Upper lobe of right lung (tissue), 1 donor: ENCODE results near the gene OCSTAMP. TPM values are rescaled to one million over a fixed set of nuclear protein-coding genes. Genes with fewer than 3 reads are reported as not detected.

ENCODE experiments used
- ATAC-seq: fragments of 200-7000 bp; cut with Tn5 transposase; one replicate; pipeline ENCODE4 v1.9.1; 2020; ENCODE audit warnings: mild to moderate bottlenecking, moderate library complexity
- DNase-seq: peaks from one replicate; pipeline ENCODE4 v3.0.0-alpha.2; 2020
- H3K27ac ChIP-seq: fragments of 200-600 bp; one replicate; pipeline ENCODE4 v1.8.0; 2022
- H3K27me3 ChIP-seq: fragments of 200-600 bp; one replicate; pipeline ENCODE4 v1.8.0; 2022; ENCODE audit warnings: mild to moderate bottlenecking
- H3K36me3 ChIP-seq: fragments of 200-600 bp; one replicate; pipeline ENCODE4 v1.8.0; 2022
- H3K4me1 ChIP-seq: fragments of 200-600 bp; one replicate; pipeline ENCODE4 v1.8.0; 2022
- H3K4me3 ChIP-seq: fragments of 200-600 bp; one replicate; pipeline ENCODE4 v1.8.0; 2022; ENCODE audit warnings: mild to moderate bottlenecking
- H3K9me3 ChIP-seq: fragments of 200-600 bp; one replicate; pipeline ENCODE4 v1.8.0; 2022
- intact Hi-C: fragments of 100-400 bp; cut with DNase I; formaldehyde crosslinking; loops from one replicate; pipeline ENCODE4 v1.11.0; 2022
- total RNA-seq: library from RNA; stranded (reverse); fragmentation: NEBNext Ultra II Directional; extraction: Animal tissue kit (Norgen Biotek cat#: 25700); gene quantifications from one replicate; pipeline ENCODE4 v1.2.1, GENCODE V29; 2021
- TF ChIP-seq, protein P1 (sequence below): fragments of 200-600 bp; IDR thresholded peaks from one replicate; pipeline ENCODE4 v1.8.0; 2022; ENCODE audit warnings: antibody characterized with exemption
- donor health status: DM: no; HTN: yes; CAD: no; lungs with severe emphysema.

Gene OCSTAMP
- total RNA-seq, 1 donor from 2014 or later: 0.43 TPM

DNA sequence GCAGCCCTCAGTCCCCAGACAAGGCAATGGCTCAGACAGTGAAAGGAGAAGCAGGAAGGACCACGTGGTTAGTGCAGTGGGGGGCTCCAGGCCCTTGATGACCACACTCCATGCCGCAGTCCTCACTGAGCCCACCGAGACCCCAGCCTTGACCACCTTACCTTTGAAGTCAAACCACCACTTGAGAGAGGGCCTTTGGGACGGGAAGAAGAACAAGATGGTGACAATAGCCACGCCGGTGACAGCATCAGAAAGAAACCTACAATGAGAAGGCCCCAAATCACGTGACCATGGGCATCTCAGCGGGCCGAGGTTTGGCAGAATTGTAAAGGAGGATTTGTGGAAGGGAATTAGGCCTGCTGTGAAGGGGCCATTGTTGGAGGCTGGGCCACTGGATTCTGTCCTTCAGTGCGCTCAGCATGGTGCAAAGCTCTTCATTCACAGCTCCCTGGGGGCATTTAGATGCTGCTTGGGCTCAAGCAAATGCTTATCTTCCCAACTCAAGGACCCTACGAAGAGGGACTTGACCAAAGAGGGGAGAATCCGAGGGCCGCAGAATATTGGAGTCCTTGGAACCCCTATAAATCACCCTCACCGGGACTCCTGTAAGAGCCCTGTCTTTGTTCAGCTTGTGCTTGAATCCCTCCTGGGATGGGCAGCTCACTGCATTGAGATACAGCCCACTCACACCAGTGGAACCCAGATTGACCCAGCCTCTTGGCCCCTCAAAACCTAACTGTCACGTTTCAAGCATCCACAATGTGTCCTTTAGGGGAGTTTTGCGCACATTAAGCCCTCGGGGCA lies 33.2 kb upstream of the OCSTAMP start:
- H3K36me3 ChIP-seq: no peaks in the 10 kb centered on the region
- DNase-seq: no peak
- ATAC-seq: no peak
- no peaks in the 10 kb centered on the region for H3K27me3 ChIP-seq
- H3K9me3 ChIP-seq: no peaks in the 10 kb centered on the region
- no peaks in the 10 kb centered on the region for H3K4me1 ChIP-seq
- intact Hi-C loops: no loop called here
- TF ChIP-seq, protein P1, sequence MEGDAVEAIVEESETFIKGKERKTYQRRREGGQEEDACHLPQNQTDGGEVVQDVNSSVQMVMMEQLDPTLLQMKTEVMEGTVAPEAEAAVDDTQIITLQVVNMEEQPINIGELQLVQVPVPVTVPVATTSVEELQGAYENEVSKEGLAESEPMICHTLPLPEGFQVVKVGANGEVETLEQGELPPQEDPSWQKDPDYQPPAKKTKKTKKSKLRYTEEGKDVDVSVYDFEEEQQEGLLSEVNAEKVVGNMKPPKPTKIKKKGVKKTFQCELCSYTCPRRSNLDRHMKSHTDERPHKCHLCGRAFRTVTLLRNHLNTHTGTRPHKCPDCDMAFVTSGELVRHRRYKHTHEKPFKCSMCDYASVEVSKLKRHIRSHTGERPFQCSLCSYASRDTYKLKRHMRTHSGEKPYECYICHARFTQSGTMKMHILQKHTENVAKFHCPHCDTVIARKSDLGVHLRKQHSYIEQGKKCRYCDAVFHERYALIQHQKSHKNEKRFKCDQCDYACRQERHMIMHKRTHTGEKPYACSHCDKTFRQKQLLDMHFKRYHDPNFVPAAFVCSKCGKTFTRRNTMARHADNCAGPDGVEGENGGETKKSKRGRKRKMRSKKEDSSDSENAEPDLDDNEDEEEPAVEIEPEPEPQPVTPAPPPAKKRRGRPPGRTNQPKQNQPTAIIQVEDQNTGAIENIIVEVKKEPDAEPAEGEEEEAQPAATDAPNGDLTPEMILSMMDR: no peak
- no peak overlapping the region for H3K4me3 ChIP-seq
- no peak overlapping the region for H3K27ac ChIP-seq

DNA sequence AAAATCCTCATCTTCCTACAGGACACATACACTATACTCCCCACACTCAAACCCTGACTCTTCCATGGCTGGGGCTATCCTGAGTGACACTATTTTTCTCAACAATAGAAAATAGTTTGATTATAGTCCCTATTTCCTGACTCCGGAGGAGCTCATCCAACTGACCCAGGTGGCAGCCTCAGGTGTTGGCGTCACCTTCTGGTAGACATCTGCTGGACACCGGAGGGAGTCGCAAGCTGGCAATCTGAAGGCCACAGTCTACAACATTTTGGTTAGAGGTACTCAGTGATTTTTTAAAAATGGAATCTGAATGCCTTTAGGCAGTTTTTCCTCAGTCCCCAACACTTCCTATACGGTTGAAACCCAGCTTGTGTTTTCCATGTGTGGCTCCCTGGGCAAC lies 32.2 kb upstream of the OCSTAMP start:
- DNase-seq: no peak
- Histone ChIP-seq H3K4me3 (no peak overlapping the region), H3K9me3 (no peaks in the 10 kb centered on the region), H3K4me1 (no peaks in the 10 kb centered on the region), H3K36me3 (no peaks in the 10 kb centered on the region), H3K27ac (no peak overlapping the region), H3K27me3 (no peaks in the 10 kb centered on the region)
- intact Hi-C loops: no loop called here
- TF ChIP-seq, protein P1: no peak
- ATAC-seq: no peak

DNA sequence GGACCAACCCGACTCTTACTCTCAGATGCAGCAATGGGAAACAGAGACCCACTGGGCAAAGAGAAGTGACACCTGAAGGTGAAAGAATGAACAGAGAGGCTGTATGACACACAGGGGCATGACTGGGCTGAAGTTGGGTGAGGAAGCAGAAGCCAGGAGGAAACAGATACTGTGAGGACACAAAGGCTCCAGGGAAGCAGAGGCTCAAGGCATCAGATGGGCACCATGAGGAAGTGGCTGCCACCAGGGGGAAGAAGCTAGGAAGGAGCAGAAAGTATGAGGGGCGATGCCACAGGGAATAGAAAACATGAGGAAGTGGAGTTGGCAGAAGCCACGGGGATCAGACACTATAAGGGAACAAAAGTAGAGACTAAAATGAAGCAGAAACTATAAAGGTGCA lies 30.9 kb upstream of the OCSTAMP start:
- ATAC-seq: no peak
- no peak for DNase-seq
- intact Hi-C loops: no loop called here
- Histone ChIP-seq H3K36me3 (no peaks in the 10 kb centered on the region), H3K4me1 (no peaks in the 10 kb centered on the region), H3K9me3 (no peaks in the 10 kb centered on the region), H3K27me3 (no peaks in the 10 kb centered on the region), H3K4me3 (no peak overlapping the region), H3K27ac (no peak overlapping the region)
- TF ChIP-seq, protein P1: no peak

DNA sequence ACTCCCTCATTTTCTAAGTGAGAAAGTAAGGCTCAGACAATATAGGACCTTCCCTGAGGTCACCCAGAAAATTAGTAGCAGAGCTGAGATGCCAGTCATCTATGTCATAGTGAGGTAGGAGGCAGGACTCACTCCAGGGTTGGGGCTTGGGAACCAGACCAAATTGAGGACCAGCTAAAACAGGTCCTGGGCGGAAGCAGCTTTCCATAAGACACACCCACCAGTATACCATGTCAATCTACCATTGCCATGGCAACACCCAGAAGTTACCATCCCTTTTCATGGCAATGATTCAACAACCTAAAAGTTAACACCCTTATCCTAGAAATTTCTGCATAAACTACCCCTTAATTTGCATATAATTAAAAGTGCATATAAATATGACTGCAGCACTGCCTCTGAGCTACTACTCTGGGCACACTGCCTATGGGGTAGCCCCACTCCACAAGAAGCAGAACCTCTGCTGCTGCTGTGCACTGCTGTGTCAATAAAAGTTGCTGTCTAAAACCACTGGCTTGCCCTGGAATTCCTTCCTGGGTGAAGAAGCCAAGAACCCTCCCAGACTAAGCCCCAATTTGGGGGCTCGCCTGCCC lies 30.3 kb upstream of the OCSTAMP start:
- no peak overlapping the region for H3K27ac ChIP-seq
- H3K36me3 ChIP-seq: no peaks in the 10 kb centered on the region
- ATAC-seq (no peak), DNase-seq (no peak)
- no peaks in the 10 kb centered on the region for H3K9me3 ChIP-seq
- no peaks in the 10 kb centered on the region for H3K4me1 ChIP-seq
- intact Hi-C loops: no loop called here
- no peaks in the 10 kb centered on the region for H3K27me3 ChIP-seq
- no peak overlapping the region for H3K4me3 ChIP-seq
- TF ChIP-seq, protein P1: no peak

DNA sequence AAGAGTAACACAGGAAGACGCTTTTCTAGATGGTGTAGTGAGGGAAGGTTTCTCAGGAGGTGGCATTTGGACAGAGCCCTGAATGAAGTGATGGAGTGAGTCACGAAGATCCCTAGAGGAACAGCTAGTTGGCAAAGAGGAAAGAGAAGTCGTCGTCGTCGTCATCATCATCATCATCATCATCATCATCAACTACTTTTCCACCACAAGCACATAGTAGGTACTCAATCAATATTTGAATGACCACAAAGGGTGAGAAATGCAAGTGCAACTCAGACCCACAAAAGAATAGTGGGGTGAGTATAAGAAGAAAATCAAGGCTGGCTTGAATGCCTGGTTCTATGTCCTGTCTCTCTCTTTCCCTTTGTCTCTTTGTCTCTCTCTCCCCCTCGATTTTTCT lies 28.3 kb upstream of the OCSTAMP start:
- TF ChIP-seq, protein P1: no peak
- Histone ChIP-seq H3K9me3 (no peaks in the 10 kb centered on the region), H3K27ac (no peak overlapping the region), H3K4me1 (no peaks in the 10 kb centered on the region), H3K27me3 (no peaks in the 10 kb centered on the region), H3K36me3 (no peaks in the 10 kb centered on the region), H3K4me3 (no peak overlapping the region)
- ATAC-seq: no peak
- intact Hi-C loops: no loop called here
- DNase-seq: no peak
